Fibroblast of lung (primary cell): ENCODE data around the gene FZR1.

ENCODE experiments used
- EZH2 ChIP-seq: IDR thresholded peaks from 2 replicates; pipeline ENCODE4 v1.5.1; 2012; ENCODE audit warnings: low read length, control low read depth, mild to moderate bottlenecking; ENCODE audit errors: missing control alignments
- TF ChIP-seq, protein P1 (sequence below), 2 donors: IDR thresholded peaks in 1 of 2; conservative IDR thresholded peaks in 1 of 2; 1 replicate in 1 of 2; 2 replicates in 1 of 2; pipeline ENCODE4 v1.5.1; 2011 to 2012; ENCODE audit warnings: low read length in 2 of 2, control low read depth in 1 of 2, inconsistent platforms in 1 of 2, low read depth in 1 of 2, mild to moderate bottlenecking in 1 of 2

DNA sequence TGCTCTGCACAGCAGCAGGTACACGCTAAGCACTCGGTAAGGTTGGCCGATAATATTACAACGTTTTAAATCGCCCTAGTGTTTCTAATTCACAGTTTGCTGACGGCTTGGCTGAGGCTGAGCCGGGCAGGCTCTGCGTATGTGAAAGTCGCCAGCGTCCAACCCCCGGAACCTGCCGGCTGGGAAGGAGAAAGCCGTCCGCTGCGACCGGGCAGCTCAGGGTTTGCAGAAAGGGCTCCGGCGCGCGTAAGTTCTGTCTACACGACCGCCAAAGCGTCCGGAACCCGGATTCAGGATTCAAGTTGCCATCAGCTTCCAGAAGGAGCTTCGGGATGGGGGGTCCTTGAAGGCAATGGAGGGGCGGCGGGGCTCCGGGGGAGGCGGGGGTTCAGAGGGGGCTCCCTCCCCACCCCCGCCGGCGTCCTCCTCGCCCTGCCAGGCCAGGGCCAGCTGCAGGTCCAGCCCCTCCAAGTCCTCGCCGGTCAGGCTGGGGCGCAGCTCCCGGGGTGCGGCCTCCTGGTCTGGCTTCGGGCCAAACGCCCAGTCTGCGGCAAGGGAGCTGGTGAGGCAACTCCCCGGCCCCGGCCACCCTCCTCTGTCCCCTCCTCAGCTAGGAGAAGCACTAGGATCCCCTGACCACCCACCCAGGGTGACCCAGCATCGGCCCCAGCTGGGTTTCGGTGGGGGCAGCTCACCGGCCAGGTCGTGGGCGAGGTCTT, 23.4 kb upstream of the FZR1 start:
- TF ChIP-seq, protein P1, sequence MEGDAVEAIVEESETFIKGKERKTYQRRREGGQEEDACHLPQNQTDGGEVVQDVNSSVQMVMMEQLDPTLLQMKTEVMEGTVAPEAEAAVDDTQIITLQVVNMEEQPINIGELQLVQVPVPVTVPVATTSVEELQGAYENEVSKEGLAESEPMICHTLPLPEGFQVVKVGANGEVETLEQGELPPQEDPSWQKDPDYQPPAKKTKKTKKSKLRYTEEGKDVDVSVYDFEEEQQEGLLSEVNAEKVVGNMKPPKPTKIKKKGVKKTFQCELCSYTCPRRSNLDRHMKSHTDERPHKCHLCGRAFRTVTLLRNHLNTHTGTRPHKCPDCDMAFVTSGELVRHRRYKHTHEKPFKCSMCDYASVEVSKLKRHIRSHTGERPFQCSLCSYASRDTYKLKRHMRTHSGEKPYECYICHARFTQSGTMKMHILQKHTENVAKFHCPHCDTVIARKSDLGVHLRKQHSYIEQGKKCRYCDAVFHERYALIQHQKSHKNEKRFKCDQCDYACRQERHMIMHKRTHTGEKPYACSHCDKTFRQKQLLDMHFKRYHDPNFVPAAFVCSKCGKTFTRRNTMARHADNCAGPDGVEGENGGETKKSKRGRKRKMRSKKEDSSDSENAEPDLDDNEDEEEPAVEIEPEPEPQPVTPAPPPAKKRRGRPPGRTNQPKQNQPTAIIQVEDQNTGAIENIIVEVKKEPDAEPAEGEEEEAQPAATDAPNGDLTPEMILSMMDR (conservative IDR thresholded peaks at IDR 0.05 in 1 of 2, IDR thresholded peaks at IDR 0.05 in 1 of 2; ENCODE audit: low read depth in 1 of 2, low read length in 2 of 2) = no peak
- no peak for TF ChIP-seq EZH2
